HG03575 (cell line): Measurements from ENCODE around the gene GIGYF2.
"Not testable (repeated sequence)": the region's sequence is repeated elsewhere in the genome, so short reads cannot be mapped to it uniquely, and the experiment has no call there.

Experiments used
- ATAC-seq: cut with Tn5 transposase; IDR thresholded peaks from one replicate; pipeline ENCODE4 v1.9.1; 2021; ENCODE audit not compliant: unreplicated experiment, insufficient number of reproducible peaks, low FRiP score; ENCODE audit errors: extremely low read depth

GIGYF2 gene

GRCh38 chr2:232687382-232688160, 9.6 kb upstream of the GIGYF2 start:
- no peak for ATAC-seq

DNA sequence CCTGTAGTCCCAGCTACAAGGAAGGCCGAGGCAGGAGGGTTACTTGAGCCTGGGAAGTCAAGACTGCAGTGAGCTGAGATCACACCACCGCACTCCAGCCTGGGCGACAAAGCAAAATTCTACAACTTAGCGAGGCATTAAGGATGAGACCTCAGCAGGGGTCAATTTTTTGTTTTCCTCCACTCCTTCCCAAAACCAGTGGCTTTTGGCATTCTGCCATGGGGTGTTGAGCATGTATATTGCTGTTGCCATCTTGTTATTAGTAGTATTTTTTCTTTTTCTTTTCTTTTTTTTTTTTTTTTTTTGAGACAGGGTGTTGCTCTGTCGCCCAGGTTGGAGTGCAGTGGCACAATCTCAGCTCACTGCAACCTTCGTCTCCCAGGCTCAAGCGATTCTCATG, 8.9 kb upstream of the GIGYF2 start:
- no peak for ATAC-seq

- no peak for ATAC-seq
These were observed 7.8 kb upstream of the GIGYF2 start for GRCh38 chr2:232689152-232689910.

- not testable (repeated sequence) for ATAC-seq
These were observed 6.0 kb upstream of the GIGYF2 start for GRCh38 chr2:232691117-232691516.

- no peak for ATAC-seq
These were observed 3.8 kb upstream of the GIGYF2 start for GRCh38 chr2:232693344-232693743.

DNA sequence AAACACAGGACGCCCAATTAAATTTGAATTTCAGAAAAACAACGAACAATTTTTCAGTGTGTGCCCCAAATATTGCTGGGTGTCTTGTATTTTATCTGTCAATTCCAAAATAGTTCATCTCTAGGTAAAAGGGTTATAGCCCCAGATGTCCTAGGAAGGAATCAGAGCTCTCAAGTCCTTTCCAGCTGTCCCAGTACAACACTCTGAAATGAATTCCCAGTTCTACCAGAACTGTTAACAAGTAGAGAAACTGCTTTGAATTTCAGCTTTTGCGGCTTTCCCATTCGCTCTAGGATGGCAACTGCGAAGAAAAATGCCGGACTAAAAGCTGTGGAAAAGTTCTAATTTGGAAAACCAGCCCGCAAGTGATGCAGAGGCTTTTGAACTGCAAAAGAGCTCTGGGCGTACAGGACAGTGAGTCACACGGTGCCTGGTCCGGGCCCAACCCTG, 497 bp upstream of the GIGYF2 start:
- no peak for ATAC-seq

DNA sequence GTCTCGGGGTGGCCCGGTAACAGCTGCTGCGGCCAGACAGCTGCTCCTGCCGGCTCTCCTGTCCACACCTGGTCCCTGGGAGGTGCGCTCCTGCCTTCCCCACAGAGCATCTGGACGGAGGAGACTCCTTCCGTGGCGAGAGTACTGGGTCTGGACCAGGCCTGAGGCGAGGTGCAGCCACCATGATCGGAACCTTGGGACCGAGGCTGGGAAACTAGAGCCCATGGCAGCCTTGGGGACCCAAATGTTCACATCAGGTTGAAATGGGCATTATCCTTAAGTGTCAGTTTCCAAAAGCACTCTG, 628 bp downstream of the GIGYF2 start:
- no peak for ATAC-seq

DNA sequence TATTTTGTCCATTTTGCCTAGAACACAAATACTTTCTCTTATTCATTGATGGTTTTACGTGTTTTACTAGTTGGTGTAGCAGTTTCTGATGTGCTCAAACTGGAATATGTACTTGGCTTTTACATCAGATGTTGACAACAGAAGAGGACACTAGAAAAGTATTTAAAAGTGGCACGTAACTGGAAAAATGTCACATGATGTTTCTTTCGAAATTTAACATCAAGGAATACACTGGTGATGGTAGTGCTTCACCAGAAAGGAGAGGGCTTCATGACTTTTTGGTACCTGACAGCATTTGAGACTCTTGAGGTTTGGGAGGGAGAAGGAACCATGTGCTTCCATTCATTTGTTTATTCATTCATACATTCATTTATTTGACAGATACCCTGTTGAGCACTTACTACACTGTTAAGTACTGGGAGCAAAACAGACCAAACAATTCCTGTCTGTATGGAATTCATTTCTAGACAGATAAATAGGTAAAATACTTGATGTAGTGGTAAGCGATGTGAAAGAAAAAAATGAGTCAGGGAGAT, 1.5 kb downstream of the GIGYF2 start:
- ATAC-seq, result no peak

GRCh38 chr2:232699110-232699509, 2.0 kb downstream of the GIGYF2 start:
- no peak for ATAC-seq

DNA sequence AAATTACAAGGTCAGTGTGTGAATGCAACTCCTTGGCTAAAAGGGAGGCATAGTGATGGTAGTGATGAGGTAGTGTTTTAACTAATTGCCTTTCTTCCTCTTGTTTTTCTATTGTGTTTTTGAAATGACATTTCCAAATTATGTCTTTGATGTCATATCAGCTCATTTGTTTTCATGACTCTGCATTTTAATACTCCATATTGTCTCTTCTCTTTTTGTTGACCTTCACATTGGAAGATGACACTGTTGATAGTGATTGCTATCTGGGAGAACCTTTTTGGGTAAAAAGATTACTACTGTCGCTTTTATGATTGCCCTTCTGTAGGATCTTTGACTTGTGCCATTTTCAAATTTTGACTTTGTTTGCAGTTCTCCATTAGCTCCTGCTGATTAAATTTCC, 3.0 kb downstream of the GIGYF2 start:
- no peak for ATAC-seq

DNA sequence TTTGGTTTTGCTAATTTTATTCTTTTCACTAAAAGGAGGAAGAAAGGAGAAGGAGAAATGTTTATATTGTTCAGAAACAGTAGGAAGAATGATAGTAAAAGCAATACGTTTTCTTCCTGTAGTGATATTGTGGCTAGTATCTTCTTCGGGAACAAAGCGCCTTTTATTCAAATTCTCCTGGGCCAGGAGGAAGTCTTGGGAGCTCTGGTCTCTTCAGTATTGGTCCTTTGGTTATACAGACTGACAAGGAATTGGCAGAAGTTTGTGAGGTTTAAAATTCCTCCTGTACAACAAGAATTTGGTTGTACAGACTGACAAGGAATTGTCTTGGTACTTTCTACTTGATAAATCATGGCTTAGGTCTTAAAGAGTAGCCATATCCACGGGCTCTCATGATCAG, 9.9 kb downstream of the GIGYF2 start:
- ATAC-seq, result no peak

DNA sequence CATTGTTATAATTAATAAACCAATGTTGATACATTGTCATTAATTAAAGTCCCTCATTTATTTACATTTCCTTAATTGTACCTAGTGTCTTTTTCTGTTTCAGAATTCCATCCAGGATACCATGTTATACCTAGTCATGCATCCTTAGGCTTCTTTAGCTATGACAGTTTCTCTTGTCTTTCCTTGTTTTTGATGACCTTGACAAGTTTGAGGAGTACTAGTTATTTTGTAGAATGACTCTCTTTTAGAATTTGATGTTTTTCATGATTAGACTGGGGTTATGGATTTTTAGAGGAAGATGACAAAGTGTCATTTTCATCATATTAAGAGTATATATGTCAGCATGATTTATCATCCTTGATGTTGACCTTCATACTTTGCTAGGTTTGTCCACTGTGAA, 16.4 kb downstream of the GIGYF2 start:
- no peak for ATAC-seq

DNA sequence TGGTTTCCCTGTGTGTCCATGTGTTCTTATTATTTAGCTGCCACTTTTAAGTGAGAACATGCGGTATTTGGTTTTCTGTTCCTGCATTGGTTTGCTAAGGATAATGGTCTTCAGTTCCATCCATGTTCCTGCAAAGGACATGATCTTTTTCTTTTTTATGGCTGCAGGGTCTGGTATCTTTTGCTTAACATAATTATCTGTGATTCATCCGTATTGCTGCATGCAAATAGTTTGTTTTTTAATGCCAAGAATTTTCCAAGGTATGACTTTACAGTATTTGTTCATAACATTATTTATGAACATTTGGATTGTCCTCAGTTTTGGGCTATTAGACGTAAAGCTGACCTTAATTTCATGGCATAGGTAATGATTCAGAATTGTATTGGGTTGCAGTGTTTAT, 17.8 kb downstream of the GIGYF2 start:
- no peak for ATAC-seq

DNA sequence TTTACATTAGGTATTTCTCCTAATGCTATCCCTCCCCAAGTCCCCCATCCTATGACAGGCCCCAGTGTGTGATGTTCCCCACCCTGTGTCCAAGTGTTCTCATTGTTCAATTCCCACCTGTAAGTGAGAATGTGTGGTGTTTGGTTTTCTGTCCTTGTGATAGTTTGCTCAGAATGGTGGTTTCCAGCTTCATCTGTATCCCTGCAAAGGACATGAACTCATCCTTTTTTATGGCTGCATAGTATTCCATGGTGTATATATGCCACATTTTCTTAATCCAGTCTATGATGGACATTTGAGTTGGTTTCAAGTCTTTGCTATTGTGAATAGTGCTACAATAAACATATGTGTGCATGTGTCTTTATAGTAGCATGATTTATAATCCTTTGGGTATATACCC, 22.9 kb downstream of the GIGYF2 start:
- ATAC-seq, result not testable (repeated sequence)

DNA sequence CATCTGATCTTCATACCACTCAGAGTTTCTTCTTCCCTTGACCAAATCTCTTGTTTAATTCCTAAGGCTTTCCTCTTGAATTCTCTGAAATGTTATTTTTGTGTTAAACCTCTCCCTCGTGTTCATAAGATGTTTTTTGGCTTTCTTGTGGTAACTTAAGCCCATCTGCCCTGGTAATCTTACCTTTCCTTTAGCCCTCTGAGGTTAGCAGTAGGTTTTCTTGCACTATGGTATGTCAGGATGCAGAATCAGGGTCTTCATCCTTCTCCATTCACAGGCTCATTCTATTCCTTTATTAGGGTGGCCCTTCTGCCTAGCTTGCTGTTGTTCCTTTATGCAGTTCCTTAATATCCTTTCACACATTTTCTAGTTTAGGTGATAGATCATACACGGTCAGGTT, 24.1 kb downstream of the GIGYF2 start:
- no peak for ATAC-seq

GRCh38 chr2:232721882-232722281, 24.8 kb downstream of the GIGYF2 start:
- no peak for ATAC-seq

DNA sequence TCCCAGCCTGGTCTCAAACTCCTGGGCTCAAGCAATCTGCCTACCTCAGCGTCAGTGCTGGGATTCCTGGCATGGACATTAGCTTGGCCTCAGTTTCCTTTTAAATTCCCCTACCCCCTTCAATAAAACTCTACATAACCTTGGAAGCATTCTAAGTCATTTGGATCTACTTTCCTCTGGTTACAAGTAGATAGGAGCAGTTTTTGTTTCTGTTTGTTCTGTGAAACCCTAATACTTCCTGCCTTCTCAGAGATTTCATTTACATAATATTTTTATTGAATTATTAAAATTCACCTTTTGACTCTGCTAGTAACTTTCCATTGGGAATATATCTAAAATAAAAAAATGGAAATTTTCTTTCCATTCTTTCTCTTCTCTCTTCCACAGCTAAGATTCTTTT, 25.9 kb downstream of the GIGYF2 start:
- ATAC-seq, result no peak

- ATAC-seq, result no peak
These were observed 31.7 kb downstream of the GIGYF2 start for GRCh38 chr2:232728785-232729184.

GRCh38 chr2:232731470-232731869, 34.3 kb downstream of the GIGYF2 start:
- ATAC-seq, result no peak

DNA sequence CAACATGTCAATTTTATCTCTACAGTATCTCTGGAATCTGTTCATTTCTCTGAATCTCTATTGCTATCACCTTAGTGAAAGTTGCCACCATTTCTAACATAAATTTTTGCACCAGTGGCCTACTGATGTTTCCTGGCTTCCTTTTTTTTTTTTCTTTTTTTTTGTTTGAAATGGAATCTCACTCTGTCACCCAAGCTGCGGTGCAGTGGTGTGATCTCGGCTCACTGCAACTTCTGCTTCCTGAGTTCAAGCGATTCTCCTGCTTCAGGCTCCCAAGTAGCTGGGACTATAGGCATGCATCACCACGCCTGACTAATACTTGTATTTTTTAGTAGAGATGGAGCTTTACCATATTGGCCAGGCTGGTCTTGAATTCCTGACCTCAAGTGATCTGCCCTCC, 44.2 kb downstream of the GIGYF2 start:
- no peak for ATAC-seq
